B cell (primary cell): Measurements from ENCODE around the gene SLC4A4. TPM values are rescaled to one million over a fixed set of nuclear protein-coding genes. Genes with fewer than 3 reads are reported as not detected.

Source experiments
- ATAC-seq: fragments of 200-7000 bp; cut with Tn5 transposase; one replicate; pipeline ENCODE4 v1.10.0; 2021; ENCODE audit warnings: low read depth, mild to moderate bottlenecking, moderate number of reproducible peaks, moderate library complexity
- CTCF ChIA-PET: fragments of 350-600 bp; sonication (Branson Sonifier 250); formaldehyde crosslinking; loops from one replicate; lab custom pipeline; 2021; ENCODE audit warnings: antibody characterized with exemption, inconsistent platforms; lab: Charles Lee
- POLR2A ChIA-PET: fragments of 350-600 bp; sonication (Branson Sonifier 250); formaldehyde crosslinking; loops from one replicate; lab custom pipeline; 2021; ENCODE audit warnings: antibody characterized with exemption; lab: Charles Lee
- DNase-seq: peaks from one replicate; pipeline ENCODE4 v3.0.0; 2013
- H2AFZ ChIP-seq: 2 replicates; pipeline ENCODE4 v1.6.1; 2012; ENCODE audit warnings: mild to moderate bottlenecking, low read depth, low read length; ENCODE audit not compliant: insufficient read depth, poor library complexity, severe bottlenecking
- H3K27ac ChIP-seq, 2 donors: 1 replicate in 1 of 2; 2 replicates in 1 of 2; pipeline ENCODE4 v1.5.1; 2012 to 2013; ENCODE audit warnings: low read length in 2 of 2, mild to moderate bottlenecking in 2 of 2, moderate library complexity in 1 of 2
- H3K27me3 ChIP-seq, 4 experiments: fragments of 200-600 bp in 1 of 4; sonication (generic) in 1 of 4; replicated peaks in 1 of 4; 1 replicate in 2 of 4; 2 replicates in 2 of 4; pipeline versions ENCODE4 v1.6.1 to v1.7.0; 2013 to 2016; ENCODE audit warnings: low read length in 3 of 4, mild to moderate bottlenecking in 2 of 4, mixed read lengths in 1 of 4, moderate library complexity in 1 of 4; ENCODE audit not compliant: insufficient read depth in 4 of 4, control insufficient read depth in 3 of 4; ENCODE audit errors: control extremely low read depth in 1 of 4
- H3K36me3 ChIP-seq, 2 experiments: replicated peaks in 1 of 2; 1 replicate in 1 of 2; 2 replicates in 1 of 2; pipeline versions ENCODE4 v1.6.1 to v1.7.1; 2013; ENCODE audit warnings: low read length in 1 of 2; ENCODE audit not compliant: insufficient read depth in 2 of 2, control insufficient read depth in 1 of 2; ENCODE audit errors: control extremely low read depth in 1 of 2, extremely low read depth in 1 of 2
- H3K4me1 ChIP-seq, 2 donors: fragments of 200-600 bp in 1 of 2; sonication (generic) in 1 of 2; 1 replicate in 1 of 2; 2 replicates in 1 of 2; pipeline versions ENCODE4 v1.5.1 to v1.6.1; 2013 to 2017; ENCODE audit warnings: low read length in 2 of 2; ENCODE audit not compliant: control insufficient read depth in 2 of 2, insufficient read depth in 2 of 2
- H3K4me2 ChIP-seq: replicated peaks from 2 replicates; pipeline ENCODE3; 2012; ENCODE audit warnings: mild to moderate bottlenecking, low read depth, low read length; ENCODE audit not compliant: poor library complexity, severe bottlenecking
- H3K4me3 ChIP-seq, 5 experiments: fragments of 200-600 bp in 1 of 5; sonication (generic) in 1 of 5; 1 replicate in 3 of 5; 2 replicates in 2 of 5; pipeline versions ENCODE4 v1.5.1 to v1.7.0; 2011 to 2016; ENCODE audit warnings: low read length in 4 of 5, mild to moderate bottlenecking in 4 of 5, low read depth in 2 of 5, control low read depth in 1 of 5, moderate library complexity in 1 of 5; ENCODE audit not compliant: insufficient read depth in 1 of 5; ENCODE audit errors: control extremely low read depth in 1 of 5, extremely low read depth in 1 of 5
- H3K79me2 ChIP-seq: fragments of 200-600 bp; sonication (generic); one replicate; pipeline ENCODE4 v1.6.0; 2016; ENCODE audit warnings: low read length; ENCODE audit not compliant: control insufficient read depth, insufficient read depth
- H3K9ac ChIP-seq: fragments of 200-600 bp; sonication (generic); 2 replicates; pipeline ENCODE4 v1.6.1; 2017; ENCODE audit warnings: mild to moderate bottlenecking, low read length, moderate library complexity
- H3K9me3 ChIP-seq, 3 donors: one replicate each; pipeline versions ENCODE4 v1.6.1 to v1.7.1; 2013; ENCODE audit warnings: low read length in 2 of 3; ENCODE audit not compliant: control insufficient read depth in 2 of 3, insufficient read depth in 1 of 3; ENCODE audit errors: control extremely low read depth in 1 of 3
- H4K20me1 ChIP-seq: 2 replicates; pipeline ENCODE4 v1.6.0; 2012; ENCODE audit warnings: mild to moderate bottlenecking, low read length; ENCODE audit not compliant: insufficient read depth, control insufficient read depth, poor library complexity, severe bottlenecking
- H3K27ac Mint-ChIP-seq: one replicate; pipeline ENCODE4 v1.8.0; 2021; ENCODE audit warnings: mixed read lengths
- H3K27me3 Mint-ChIP-seq: one replicate; pipeline ENCODE4 v1.8.0; 2021; ENCODE audit warnings: mixed read lengths
- H3K4me1 Mint-ChIP-seq: one replicate; pipeline ENCODE4 v1.8.0; 2021; ENCODE audit warnings: mixed read lengths
- H3K4me3 Mint-ChIP-seq: one replicate; pipeline ENCODE4 v1.8.0; 2021; ENCODE audit warnings: mixed read lengths
- H3K9me3 Mint-ChIP-seq: one replicate; pipeline ENCODE4 v1.8.0; 2022; ENCODE audit warnings: mixed read lengths; ENCODE audit not compliant: insufficient read depth
- EZH2 ChIP-seq: IDR thresholded peaks from 2 replicates; pipeline ENCODE4 v1.6.1; 2012; ENCODE audit warnings: borderline replicate concordance, low read depth, mild to moderate bottlenecking, moderate library complexity, low read length; ENCODE audit not compliant: insufficient read depth, poor library complexity, severe bottlenecking
- WGBS: methylation state at CpG from one replicate; pipeline ENCODE4 v1.1.5; 2013; ENCODE audit warnings: missing lambda C conversion rate; ENCODE audit not compliant: insufficient coverage; 5-methylcytosine and 5-hydroxymethylcytosine counted together
- intact Hi-C: fragments of 100-400 bp; cut with micrococcal nuclease; formaldehyde crosslinking; loops from one replicate; pipeline ENCODE4 v1.10.0; 2022
- polyA plus RNA-seq: library from polyadenylated mRNA; depleted of rRNA; stranded (reverse); fragments of >200 nt; gene quantifications from 2 replicates; pipeline ENCODE4 v1.2.3, GENCODE V29; 2012
- total RNA-seq, 2 donors: library from RNA; stranded (reverse); fragments of 120-200 nt in 1 of 2; gene quantifications; 1 replicate in 1 of 2; 2 replicates in 1 of 2; pipeline versions ENCODE4 v1.2.3 to v1.2.4, GENCODE V29; 2013 to 2022
- TF ChIP-seq, protein P1 (sequence below): fragments of 200-600 bp; IDR thresholded peaks from one replicate; pipeline ENCODE4 v1.8.0; 2022; ENCODE audit warnings: antibody characterized with exemption, mild to moderate bottlenecking

The SLC4A4 gene
- total and polyA plus RNA-seq, 2 donors (not counting 1 experiment from before 2014, with no cell fraction given), result not detected

GRCh38 chr4:71486550-71487343, 147.9 kb downstream of the SLC4A4 start:
- no peaks in the 10 kb centered on the region for H3K4me1 ChIP-seq
- H2AFZ ChIP-seq, result no peak overlapping the region
- Mint-ChIP-seq H3K9me3 (no peaks in the 10 kb centered on the region), H3K4me1 (no peaks in the 10 kb centered on the region), H3K27me3 (no peaks in the 10 kb centered on the region), H3K27ac (no peak overlapping the region), H3K4me3 (no peak overlapping the region)
- intact Hi-C loops, result no loop called here
- H3K79me2 ChIP-seq, result no peaks in the 10 kb centered on the region
- TF ChIP-seq, protein P1, sequence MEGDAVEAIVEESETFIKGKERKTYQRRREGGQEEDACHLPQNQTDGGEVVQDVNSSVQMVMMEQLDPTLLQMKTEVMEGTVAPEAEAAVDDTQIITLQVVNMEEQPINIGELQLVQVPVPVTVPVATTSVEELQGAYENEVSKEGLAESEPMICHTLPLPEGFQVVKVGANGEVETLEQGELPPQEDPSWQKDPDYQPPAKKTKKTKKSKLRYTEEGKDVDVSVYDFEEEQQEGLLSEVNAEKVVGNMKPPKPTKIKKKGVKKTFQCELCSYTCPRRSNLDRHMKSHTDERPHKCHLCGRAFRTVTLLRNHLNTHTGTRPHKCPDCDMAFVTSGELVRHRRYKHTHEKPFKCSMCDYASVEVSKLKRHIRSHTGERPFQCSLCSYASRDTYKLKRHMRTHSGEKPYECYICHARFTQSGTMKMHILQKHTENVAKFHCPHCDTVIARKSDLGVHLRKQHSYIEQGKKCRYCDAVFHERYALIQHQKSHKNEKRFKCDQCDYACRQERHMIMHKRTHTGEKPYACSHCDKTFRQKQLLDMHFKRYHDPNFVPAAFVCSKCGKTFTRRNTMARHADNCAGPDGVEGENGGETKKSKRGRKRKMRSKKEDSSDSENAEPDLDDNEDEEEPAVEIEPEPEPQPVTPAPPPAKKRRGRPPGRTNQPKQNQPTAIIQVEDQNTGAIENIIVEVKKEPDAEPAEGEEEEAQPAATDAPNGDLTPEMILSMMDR, result no peak
- TF ChIP-seq EZH2, result no peak
- no peak overlapping the region for H3K27ac ChIP-seq
- CTCF ChIA-PET, result no interaction called here
- POLR2A ChIA-PET, result no interaction called here
- no CpG with 5 or more reads among the region's 4 CpGs for WGBS
- H3K27me3 ChIP-seq, result no peaks in the 10 kb centered on the region
- H4K20me1 ChIP-seq, result no peaks in the 10 kb centered on the region
- peaks cover 0 to 3% (median 0%) of the 10 kb centered on the region in 3 donors for H3K9me3 ChIP-seq
- no peaks in the 10 kb centered on the region for H3K36me3 ChIP-seq
- no peak overlapping the region for H3K4me3 ChIP-seq
- DNase-seq (no peak), ATAC-seq (no peak)
- no peak overlapping the region for H3K4me2 ChIP-seq
- no peak overlapping the region for H3K9ac ChIP-seq

DNA sequence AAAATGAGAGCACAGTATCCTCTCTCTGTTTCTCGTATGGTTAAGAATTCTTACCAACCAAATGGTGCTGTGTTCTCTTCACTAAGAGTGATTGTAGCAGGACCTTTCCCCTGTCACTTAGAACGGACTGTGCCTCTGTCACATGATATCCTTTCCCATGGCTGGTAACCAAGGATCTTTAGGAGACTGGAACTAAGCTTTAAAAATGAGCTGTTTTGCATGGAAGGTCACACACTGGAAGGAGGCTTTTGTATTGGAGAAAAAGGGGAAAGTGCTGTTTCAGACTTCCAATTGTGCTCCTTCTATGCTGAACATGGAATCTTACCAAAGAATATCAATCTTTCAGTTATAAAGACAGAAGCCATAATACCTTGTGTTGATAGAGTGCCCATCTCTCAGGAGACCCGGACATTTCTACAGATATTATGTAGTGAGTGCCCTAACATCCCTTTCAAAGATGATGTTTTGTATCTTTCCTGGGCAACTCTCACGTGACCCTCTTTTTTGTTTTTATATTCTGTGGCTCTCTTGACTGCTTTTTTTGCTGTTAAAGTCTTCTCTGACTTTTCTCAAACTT, 148.6 kb downstream of the SLC4A4 start:
- DNase-seq (no peak), ATAC-seq (no peak)
- Histone ChIP-seq H3K9ac (no peak overlapping the region), H2AFZ (no peak overlapping the region), H3K27ac (no peak overlapping the region), H3K4me2 (no peak overlapping the region), H3K79me2 (no peaks in the 10 kb centered on the region), H3K36me3 (no peaks in the 10 kb centered on the region), H4K20me1 (no peaks in the 10 kb centered on the region), H3K4me3 (no peak overlapping the region), H3K4me1 (no peaks in the 10 kb centered on the region), H3K27me3 (no peaks in the 10 kb centered on the region), H3K9me3 (peaks cover 0 to 3% (median 0%) of the 10 kb centered on the region in 3 donors)
- TF ChIP-seq, protein P1, result no peak
- TF ChIP-seq EZH2, result no peak
- H3K9me3 Mint-ChIP-seq, result no peaks in the 10 kb centered on the region
- no peak overlapping the region for H3K27ac Mint-ChIP-seq
- H3K4me3 Mint-ChIP-seq, result no peak overlapping the region
- intact Hi-C loops, result no loop called here
- 92% methylated on average over 2 of the region's 4 CpGs for WGBS
- POLR2A ChIA-PET, result no interaction called here
- H3K27me3 Mint-ChIP-seq, result no peaks in the 10 kb centered on the region
- CTCF ChIA-PET, result no interaction called here
- no peaks in the 10 kb centered on the region for H3K4me1 Mint-ChIP-seq
